Measurements from ENCODE around the gene TTC33.
"Not testable (repeated sequence)": the region's sequence is repeated elsewhere in the genome, so short reads cannot be mapped to it uniquely, and the experiment has no call there.

TTC33 gene

GRCh38 chr5:40779561-40779960 lies 23.8 kb upstream of the TTC33 start:
- no peak for DNase-seq

- no peak for DNase-seq
These were observed 22.4 kb upstream of the TTC33 start for GRCh38 chr5:40778133-40778532.

- DNase-seq, result no peak
These were observed 20.9 kb upstream of the TTC33 start for GRCh38 chr5:40776658-40776977.

- no peak for DNase-seq
These were observed 20.3 kb upstream of the TTC33 start for GRCh38 chr5:40775846-40776657.

- DNase-seq, result no peak
These were observed 19.5 kb upstream of the TTC33 start for GRCh38 chr5:40775085-40775845.

- DNase-seq, result no peak
These were observed 18.9 kb upstream of the TTC33 start for GRCh38 chr5:40774623-40775022.

GRCh38 chr5:40770764-40771163 lies 15.0 kb upstream of the TTC33 start:
- no peak for DNase-seq

GRCh38 chr5:40762705-40763104 lies 6.9 kb upstream of the TTC33 start:
- no peak for DNase-seq

- DNase-seq, result no peak
These were observed 1.6 kb upstream of the TTC33 start for GRCh38 chr5:40757400-40757799.

GRCh38 chr5:40755093-40755406 lies 711 bp downstream of the TTC33 start:
- peak; percentile 34 for DNase-seq

GRCh38 chr5:40754381-40755092 lies 1.2 kb downstream of the TTC33 start:
- DNase-seq, result no peak

GRCh38 chr5:40746703-40747102 lies 9.1 kb downstream of the TTC33 start:
- no peak for DNase-seq

GRCh38 chr5:40743771-40744170 lies 12.0 kb downstream of the TTC33 start:
- DNase-seq, result no peak

- DNase-seq, result no peak
These were observed 17.3 kb downstream of the TTC33 start for GRCh38 chr5:40738502-40738901.

- peak; percentile 2 for DNase-seq
These were observed 19.5 kb downstream of the TTC33 start for GRCh38 chr5:40736103-40736875.

- DNase-seq, result no peak
These were observed 20.2 kb downstream of the TTC33 start for GRCh38 chr5:40735609-40736008.

- DNase-seq, result no peak
These were observed 20.8 kb downstream of the TTC33 start for GRCh38 chr5:40734986-40735385.

- no peak for DNase-seq
These were observed 21.7 kb downstream of the TTC33 start for GRCh38 chr5:40733879-40734563.

- no peak for DNase-seq
These were observed 22.3 kb downstream of the TTC33 start for GRCh38 chr5:40733434-40733833.

- not testable (repeated sequence) for DNase-seq
These were observed 33.3 kb downstream of the TTC33 start for GRCh38 chr5:40722497-40722911.

GRCh38 chr5:40720069-40720468 lies 35.7 kb downstream of the TTC33 start:
- no peak for DNase-seq

GRCh38 chr5:40717281-40717680 lies 38.5 kb downstream of the TTC33 start:
- DNase-seq, result no peak

- DNase-seq, result no peak
These were observed 39.2 kb downstream of the TTC33 start for GRCh38 chr5:40716590-40716989.
